Keratinocyte (primary cell): ENCODE results near the gene POLD2.

ENCODE experiments used
- CTCF ChIP-seq, 3 experiments: IDR thresholded peaks in 1 of 3; conservative IDR thresholded peaks in 1 of 3; optimal IDR thresholded peaks in 1 of 3; 2 replicates in 2 of 3; 3 replicates in 1 of 3; pipeline versions ENCODE3 to v1.5.1; 2011; ENCODE audit warnings: low read length in 3 of 3, mild to moderate bottlenecking in 3 of 3, moderate library complexity in 2 of 3, control low read depth in 1 of 3, inconsistent platforms in 1 of 3; ENCODE audit not compliant: insufficient read depth in 2 of 3; ENCODE audit errors: extremely low read depth in 1 of 3
- EZH2 ChIP-seq: IDR thresholded peaks from one replicate; pipeline ENCODE4 v1.6.1; 2012; ENCODE audit warnings: inconsistent platforms, mild to moderate bottlenecking, low read length, moderate library complexity

GRCh38 chr7:44112231-44112996 is 10.9 kb downstream of the POLD2 start:
- TF ChIP-seq CTCF (optimal IDR thresholded peaks at IDR 0.05 in 1 of 3, IDR thresholded peaks at IDR 0.05 in 1 of 3, conservative IDR thresholded peaks at IDR 0.05 in 1 of 3; ENCODE audit: extremely low read depth in 1 of 3, insufficient read depth in 2 of 3, low read length in 3 of 3) (no peak), EZH2 (no peak)
